Middle frontal gyrus (tissue), 1 donor: ENCODE results near the gene FUT7.

Source experiments
- DNase-seq: peaks from one replicate; pipeline ENCODE4 v3.0.0-alpha.2; 2015; ENCODE audit warnings: low spot score; ENCODE audit errors: extremely low spot score

Gene FUT7

DNA sequence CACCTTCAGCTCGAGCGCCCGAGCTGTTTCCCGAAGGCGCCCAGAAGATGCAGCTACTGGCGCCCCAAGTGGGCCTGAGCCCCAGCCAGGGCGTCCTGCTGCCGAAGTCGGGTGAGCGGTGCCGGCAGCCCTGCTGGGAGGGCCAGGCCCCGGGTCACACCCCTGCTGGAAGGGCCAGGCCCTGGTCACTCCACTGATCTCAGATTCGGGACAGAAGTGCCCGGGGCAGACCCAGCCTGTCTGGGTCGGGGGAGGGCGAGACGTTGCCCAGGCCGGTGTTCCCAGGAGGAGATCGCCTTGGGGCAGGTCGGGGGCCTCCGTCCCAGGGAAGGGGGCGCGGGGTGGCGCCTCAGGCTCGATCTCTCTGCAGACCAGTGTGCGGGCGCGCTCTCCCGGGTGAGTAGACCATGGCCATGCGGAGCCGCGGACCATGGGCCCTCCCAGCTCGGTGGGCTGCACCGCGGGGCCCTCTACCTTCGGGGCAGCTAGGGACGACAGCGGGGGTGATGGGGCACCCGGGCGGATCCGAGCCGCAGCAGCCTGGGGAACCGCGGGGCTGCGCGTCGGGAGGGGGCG lies 46.8 kb downstream of the FUT7 start:
- DNase-seq, result no peak

DNA sequence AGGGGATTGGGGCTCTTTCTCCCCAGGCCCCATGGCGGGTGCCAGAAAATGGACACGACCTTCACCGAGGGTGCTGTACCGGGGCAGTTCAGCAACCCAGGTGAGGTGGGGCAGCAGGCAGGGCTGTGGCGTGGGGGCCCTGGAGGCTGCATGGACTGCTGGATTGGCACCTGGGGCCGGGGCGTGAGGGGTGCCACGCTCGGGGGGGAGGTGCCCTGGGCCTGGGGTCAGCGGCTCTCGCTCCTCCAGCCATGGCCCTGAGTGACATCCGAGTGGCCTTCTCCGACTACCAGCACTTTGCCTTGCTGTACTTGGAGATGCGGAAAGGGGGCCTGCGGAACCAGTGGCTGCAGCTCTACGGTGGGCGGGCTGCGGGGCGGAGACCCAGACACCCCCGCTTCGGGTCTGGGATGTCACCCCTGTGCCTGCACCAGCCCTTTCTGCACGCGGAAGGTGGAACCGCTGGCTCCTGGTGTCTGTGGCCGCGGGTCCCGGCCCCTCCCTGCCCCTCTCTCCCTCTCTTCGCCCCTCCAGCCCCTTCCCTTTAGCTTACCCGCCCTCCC lies 47.3 kb downstream of the FUT7 start:
- DNase-seq, result no peak

DNA sequence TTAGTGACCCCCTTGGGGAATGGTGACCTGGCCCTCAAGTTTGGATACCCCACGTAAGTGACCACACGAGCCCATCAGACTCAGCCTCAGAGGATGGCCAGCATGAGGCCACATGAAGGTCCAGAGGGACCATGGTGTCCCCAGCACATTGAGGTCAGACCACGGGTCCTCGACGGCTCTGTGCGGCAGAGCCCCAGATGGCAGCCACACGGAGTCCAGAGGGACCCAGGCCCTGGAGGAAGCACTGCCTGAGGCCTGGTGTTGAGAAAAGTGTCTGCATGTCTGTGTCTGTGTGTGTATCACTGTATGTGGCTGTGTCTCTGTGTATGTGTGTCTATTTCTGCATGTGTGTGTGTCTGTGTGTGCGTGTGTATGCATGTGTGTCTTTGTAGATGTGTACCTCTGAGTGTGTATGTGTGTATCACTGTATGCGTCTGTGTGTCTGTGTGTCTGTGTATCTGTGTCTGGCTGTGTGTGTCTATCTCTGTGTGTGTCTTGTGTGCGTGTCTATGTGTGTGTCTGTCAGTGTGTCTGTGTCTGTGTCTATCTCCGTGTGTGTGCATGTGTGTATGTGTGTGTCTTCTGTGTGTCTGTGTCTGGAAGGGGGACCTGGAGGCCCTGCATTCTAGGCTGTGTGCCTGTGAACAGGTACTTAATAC lies 48.1 kb downstream of the FUT7 start:
- DNase-seq, result no peak

DNA sequence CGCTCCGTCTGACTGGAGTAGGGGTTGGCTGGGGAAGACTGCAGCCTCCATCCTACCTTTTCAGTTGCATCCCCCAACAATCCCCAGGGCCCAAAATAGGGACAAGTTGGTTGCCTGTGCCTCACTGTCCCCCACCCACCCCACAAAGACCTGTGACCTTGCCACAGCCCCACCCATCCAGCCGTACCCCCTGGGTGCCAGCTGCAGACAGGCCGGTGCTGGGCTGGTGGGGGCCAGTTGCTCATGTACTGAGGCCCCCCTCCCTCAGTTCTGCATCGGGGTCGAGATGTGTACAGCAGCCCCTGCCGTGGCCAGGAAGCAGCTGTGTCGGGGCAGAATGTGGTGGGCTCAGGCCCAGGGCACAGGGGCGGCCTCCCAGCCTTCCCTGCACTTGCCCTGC lies 48.7 kb downstream of the FUT7 start:
- no peak for DNase-seq

DNA sequence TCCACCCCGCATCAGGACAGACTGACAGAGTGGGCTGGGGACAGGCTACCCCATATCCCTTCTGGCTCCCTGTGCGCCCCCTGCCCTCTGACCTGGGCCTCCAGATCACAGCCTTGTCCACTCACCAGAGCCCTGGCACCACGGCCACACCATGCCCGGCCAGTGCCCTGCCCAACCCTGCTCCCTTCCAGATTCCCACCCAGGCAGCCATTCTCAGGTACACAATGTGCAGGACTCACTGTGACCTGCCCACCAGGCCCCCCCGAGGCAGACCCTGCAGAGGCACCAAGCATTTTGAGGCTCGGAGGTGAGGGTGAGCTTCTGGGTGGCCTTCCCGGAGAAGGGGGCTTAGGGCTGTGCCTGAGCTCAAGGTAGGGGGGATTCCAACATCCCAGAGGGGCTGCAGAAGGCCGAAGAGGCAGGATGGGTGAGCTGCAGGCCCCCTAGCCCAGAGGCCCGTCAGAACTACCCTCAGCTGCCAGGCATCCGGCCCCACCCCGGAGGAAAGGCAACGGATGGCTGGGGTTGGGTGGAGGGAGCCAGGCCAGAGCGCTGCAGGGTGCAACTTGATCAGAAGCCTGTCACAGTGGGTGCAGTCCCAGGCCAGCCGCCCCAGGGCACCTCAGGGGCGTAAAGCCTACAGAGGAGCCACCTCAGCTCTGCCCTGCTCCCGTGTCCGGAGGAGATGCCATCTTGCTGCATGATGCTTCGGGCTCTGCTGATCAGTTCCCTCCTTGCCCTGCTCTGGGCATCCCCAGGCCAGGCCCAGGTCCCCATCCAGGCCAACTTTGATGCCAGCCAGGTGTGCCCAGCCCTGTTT lies 49.4 kb downstream of the FUT7 start, which contains the start of gene LCNL1:
Gene LCNL1 (plus strand): TSS at position 762 of the 820 bp plus-strand sequence. CDS start 594 bp downstream, outside the sequence.
- DNase-seq, result no peak

DNA sequence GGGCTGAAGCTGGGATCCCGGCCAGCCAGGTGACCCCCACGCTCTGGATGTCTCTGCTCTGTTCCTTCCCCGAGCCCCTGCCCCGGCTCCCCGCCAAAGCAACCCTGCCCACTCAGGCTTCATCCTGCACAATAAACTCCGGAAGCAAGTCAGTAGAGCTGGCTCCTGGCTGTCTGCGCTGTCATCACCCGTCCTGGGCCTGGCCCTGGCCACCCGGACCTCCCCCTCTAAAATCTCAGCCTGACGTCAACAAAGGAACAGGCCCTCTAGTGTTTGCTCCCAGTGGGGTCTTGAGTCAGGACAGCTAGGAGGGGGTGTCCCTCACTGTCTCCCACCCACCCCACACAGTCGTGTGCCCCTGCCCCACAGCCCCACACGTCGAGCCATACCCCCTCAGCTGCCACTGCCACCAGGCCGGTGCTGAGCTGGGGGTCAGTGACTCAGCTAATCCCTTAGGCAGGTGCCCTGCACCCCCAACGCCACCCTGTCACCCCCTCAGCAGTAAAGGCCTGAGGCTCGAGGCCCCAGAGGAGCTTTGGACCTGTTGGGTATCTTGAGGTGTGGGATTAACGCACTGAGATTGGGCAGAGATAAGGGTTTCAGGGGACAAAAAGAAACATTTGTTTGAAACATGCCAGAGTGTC lies 50.2 kb downstream of the FUT7 start:
- DNase-seq, result no peak

DNA sequence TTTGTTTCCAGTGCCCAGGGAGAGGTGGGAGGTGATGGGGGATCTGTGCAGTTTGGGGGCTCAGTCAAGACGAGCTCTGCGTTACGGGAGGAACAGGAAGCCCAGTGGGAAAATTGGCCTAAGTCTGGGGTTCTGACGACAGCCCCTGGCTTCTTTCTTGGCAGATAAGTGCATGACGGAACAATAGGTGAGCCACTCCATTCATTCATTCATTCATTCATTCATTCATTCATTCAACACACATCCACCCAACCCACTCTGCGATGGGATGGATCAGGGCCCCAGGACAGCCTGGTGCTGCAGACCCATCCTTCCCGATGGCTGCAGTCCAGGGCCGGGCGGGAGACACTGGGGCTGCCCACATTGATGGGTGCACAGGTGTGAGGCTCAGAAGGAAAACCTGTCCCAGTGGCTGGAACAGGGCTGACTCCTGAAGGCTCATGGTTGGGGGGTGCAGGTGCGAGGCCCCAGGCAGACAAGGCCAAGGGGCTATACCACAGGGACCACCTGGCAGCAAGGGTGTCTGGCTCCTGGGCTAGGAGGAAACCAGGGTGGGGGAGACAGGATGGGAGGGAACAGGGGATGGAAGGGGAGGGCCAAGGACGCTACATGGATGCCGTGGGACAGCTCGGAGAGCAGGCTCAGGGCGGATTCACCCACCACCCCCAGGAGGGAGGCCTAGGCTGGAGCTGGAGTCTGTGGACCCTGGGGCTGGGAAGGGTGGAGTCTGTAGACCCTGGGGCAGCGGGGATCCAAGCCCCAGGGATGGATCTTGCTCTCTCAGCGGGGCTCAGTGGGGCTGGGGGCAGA lies 51.0 kb downstream of the FUT7 start:
- DNase-seq, result no peak
